ENCODE measurements around the gene C9orf50.

The C9orf50 gene

DNA sequence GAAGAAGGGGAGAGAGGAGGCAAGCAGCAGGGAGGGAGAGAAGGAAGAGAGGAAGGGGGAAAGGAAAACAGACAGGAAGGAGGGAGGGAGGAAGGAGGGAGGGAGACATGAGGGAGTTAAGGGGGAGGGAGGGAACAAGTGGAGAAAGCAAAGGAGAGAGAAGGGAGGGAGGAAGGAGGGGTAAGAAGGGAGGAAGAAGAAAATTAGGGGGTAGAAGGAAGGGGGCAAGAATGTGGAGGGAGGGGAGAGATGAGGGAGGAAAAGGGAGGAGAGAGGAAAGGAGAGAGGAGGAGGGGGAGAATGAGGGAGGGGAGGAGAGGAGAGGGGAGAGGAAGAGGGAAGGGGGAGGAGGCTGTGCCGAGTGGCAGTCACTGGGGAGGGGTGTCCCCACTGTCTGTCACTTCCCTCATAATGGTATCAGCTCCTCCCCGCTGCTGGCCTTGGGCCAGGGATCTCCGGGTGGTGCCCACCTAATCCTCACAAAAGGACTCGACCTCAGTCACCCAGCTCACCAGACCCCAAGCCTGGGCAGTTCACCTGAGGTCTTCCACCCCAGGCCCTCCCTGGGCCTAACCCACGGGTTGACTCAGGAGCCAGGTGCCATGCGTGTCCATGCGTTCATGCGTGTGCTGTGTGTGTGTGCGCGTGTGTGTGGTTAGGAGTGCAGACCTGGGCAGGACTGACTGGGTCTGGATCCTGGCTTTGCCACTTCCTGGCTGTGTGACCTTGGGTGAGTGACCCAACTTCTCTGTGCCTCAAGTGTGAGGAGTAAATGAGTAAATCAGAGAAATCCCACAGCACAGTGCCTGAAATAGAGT is 18.1 kb downstream of the C9orf50 start (continued):
- TF ChIP-seq, protein P1, sequence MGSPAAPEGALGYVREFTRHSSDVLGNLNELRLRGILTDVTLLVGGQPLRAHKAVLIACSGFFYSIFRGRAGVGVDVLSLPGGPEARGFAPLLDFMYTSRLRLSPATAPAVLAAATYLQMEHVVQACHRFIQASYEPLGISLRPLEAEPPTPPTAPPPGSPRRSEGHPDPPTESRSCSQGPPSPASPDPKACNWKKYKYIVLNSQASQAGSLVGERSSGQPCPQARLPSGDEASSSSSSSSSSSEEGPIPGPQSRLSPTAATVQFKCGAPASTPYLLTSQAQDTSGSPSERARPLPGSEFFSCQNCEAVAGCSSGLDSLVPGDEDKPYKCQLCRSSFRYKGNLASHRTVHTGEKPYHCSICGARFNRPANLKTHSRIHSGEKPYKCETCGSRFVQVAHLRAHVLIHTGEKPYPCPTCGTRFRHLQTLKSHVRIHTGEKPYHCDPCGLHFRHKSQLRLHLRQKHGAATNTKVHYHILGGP (tag by site-specific recombination; IDR thresholded peaks at IDR 0.05) = no peak
- TF ChIP-seq, protein P2, sequence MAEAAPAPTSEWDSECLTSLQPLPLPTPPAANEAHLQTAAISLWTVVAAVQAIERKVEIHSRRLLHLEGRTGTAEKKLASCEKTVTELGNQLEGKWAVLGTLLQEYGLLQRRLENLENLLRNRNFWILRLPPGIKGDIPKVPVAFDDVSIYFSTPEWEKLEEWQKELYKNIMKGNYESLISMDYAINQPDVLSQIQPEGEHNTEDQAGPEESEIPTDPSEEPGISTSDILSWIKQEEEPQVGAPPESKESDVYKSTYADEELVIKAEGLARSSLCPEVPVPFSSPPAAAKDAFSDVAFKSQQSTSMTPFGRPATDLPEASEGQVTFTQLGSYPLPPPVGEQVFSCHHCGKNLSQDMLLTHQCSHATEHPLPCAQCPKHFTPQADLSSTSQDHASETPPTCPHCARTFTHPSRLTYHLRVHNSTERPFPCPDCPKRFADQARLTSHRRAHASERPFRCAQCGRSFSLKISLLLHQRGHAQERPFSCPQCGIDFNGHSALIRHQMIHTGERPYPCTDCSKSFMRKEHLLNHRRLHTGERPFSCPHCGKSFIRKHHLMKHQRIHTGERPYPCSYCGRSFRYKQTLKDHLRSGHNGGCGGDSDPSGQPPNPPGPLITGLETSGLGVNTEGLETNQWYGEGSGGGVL (tag by site-specific recombination; IDR thresholded peaks at IDR 0.05) = peak; percentile 80
- TF ChIP-seq, protein P3, sequence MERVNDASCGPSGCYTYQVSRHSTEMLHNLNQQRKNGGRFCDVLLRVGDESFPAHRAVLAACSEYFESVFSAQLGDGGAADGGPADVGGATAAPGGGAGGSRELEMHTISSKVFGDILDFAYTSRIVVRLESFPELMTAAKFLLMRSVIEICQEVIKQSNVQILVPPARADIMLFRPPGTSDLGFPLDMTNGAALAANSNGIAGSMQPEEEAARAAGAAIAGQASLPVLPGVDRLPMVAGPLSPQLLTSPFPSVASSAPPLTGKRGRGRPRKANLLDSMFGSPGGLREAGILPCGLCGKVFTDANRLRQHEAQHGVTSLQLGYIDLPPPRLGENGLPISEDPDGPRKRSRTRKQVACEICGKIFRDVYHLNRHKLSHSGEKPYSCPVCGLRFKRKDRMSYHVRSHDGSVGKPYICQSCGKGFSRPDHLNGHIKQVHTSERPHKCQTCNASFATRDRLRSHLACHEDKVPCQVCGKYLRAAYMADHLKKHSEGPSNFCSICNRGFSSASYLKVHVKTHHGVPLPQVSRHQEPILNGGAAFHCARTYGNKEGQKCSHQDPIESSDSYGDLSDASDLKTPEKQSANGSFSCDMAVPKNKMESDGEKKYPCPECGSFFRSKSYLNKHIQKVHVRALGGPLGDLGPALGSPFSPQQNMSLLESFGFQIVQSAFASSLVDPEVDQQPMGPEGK (tag by site-specific recombination; IDR thresholded peaks at IDR 0.05) = peak; percentile 69
- TF ChIP-seq GLIS1 (tag by site-specific recombination; IDR thresholded peaks at IDR 0.05) (peak; percentile 36; the same call in 1 of the 2 replicates), ZFHX2 (tag by site-specific recombination; conservative IDR thresholded peaks at IDR 0.05) (no peak), ZBTB7A (tag by site-specific recombination; IDR thresholded peaks at IDR 0.05; ENCODE audit: low read depth) (no peak), ZNF146 (tag by site-specific recombination; IDR thresholded peaks at IDR 0.05) (0 out of 2 replicates have a peak, but pooled peaks have one; percentile 5), IKZF3 (tag by site-specific recombination; IDR thresholded peaks at IDR 0.05) (no peak), WT1 (tag by site-specific recombination; IDR thresholded peaks at IDR 0.05) (peak; percentile 98), ZNF521 (tag by site-specific recombination; IDR thresholded peaks at IDR 0.05) (no peak), MZF1 (tag by site-specific recombination; IDR thresholded peaks at IDR 0.05; ENCODE audit: borderline replicate concordance) (no peak), KLF7 (tag by site-specific recombination; IDR thresholded peaks at IDR 0.05; ENCODE audit: borderline replicate concordance) (no peak), GLIS2 (tag by site-specific recombination; IDR thresholded peaks at IDR 0.05) (no peak), ZNF548 (tag by site-specific recombination; IDR thresholded peaks at IDR 0.05) (0 out of 2 replicates have a peak, but pooled peaks have one; percentile 19), ZNF426 (tag by site-specific recombination; IDR thresholded peaks at IDR 0.05) (no peak), SCRT2 (tag by site-specific recombination; IDR thresholded peaks at IDR 0.05) (no peak), GLI4 (tag by site-specific recombination; IDR thresholded peaks at IDR 0.05) (0 out of 2 replicates have a peak, but pooled peaks have one; percentile 22), ZBTB17 (tag by site-specific recombination; IDR thresholded peaks at IDR 0.05) (no peak; the same call in 1 of the 2 replicates), SETDB1 (IDR thresholded peaks at IDR 0.05; ENCODE audit: insufficient read length, low read length) (no peak), ZNF175 (tag by site-specific recombination; IDR thresholded peaks at IDR 0.05) (no peak), ZNF747 (tag by site-specific recombination; IDR thresholded peaks at IDR 0.05) (no peak)
- TF ChIP-seq, protein P4, sequence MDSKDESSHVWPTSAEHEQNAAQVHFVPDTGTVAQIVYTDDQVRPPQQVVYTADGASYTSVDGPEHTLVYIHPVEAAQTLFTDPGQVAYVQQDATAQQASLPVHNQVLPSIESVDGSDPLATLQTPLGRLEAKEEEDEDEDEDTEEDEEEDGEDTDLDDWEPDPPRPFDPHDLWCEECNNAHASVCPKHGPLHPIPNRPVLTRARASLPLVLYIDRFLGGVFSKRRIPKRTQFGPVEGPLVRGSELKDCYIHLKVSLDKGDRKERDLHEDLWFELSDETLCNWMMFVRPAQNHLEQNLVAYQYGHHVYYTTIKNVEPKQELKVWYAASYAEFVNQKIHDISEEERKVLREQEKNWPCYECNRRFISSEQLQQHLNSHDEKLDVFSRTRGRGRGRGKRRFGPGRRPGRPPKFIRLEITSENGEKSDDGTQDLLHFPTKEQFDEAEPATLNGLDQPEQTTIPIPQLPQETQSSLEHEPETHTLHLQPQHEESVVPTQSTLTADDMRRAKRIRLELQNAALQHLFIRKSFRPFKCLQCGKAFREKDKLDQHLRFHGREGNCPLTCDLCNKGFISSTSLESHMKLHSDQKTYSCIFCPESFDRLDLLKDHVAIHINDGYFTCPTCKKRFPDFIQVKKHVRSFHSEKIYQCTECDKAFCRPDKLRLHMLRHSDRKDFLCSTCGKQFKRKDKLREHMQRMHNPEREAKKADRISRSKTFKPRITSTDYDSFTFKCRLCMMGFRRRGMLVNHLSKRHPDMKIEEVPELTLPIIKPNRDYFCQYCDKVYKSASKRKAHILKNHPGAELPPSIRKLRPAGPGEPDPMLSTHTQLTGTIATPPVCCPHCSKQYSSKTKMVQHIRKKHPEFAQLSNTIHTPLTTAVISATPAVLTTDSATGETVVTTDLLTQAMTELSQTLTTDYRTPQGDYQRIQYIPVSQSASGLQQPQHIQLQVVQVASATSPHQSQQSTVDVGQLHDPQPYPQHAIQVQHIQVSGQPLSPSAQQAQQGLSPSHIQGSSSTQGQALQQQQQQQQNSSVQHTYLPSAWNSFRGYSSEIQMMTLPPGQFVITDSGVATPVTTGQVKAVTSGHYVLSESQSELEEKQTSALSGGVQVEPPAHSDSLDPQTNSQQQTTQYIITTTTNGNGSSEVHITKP (tag by site-specific recombination; IDR thresholded peaks at IDR 0.05) = peak; percentile 88
- TF ChIP-seq, protein P5, sequence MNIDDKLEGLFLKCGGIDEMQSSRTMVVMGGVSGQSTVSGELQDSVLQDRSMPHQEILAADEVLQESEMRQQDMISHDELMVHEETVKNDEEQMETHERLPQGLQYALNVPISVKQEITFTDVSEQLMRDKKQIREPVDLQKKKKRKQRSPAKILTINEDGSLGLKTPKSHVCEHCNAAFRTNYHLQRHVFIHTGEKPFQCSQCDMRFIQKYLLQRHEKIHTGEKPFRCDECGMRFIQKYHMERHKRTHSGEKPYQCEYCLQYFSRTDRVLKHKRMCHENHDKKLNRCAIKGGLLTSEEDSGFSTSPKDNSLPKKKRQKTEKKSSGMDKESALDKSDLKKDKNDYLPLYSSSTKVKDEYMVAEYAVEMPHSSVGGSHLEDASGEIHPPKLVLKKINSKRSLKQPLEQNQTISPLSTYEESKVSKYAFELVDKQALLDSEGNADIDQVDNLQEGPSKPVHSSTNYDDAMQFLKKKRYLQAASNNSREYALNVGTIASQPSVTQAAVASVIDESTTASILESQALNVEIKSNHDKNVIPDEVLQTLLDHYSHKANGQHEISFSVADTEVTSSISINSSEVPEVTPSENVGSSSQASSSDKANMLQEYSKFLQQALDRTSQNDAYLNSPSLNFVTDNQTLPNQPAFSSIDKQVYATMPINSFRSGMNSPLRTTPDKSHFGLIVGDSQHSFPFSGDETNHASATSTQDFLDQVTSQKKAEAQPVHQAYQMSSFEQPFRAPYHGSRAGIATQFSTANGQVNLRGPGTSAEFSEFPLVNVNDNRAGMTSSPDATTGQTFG (tag by site-specific recombination; IDR thresholded peaks at IDR 0.05; ENCODE audit: borderline replicate concordance) = no peak
- TF ChIP-seq, protein P6, sequence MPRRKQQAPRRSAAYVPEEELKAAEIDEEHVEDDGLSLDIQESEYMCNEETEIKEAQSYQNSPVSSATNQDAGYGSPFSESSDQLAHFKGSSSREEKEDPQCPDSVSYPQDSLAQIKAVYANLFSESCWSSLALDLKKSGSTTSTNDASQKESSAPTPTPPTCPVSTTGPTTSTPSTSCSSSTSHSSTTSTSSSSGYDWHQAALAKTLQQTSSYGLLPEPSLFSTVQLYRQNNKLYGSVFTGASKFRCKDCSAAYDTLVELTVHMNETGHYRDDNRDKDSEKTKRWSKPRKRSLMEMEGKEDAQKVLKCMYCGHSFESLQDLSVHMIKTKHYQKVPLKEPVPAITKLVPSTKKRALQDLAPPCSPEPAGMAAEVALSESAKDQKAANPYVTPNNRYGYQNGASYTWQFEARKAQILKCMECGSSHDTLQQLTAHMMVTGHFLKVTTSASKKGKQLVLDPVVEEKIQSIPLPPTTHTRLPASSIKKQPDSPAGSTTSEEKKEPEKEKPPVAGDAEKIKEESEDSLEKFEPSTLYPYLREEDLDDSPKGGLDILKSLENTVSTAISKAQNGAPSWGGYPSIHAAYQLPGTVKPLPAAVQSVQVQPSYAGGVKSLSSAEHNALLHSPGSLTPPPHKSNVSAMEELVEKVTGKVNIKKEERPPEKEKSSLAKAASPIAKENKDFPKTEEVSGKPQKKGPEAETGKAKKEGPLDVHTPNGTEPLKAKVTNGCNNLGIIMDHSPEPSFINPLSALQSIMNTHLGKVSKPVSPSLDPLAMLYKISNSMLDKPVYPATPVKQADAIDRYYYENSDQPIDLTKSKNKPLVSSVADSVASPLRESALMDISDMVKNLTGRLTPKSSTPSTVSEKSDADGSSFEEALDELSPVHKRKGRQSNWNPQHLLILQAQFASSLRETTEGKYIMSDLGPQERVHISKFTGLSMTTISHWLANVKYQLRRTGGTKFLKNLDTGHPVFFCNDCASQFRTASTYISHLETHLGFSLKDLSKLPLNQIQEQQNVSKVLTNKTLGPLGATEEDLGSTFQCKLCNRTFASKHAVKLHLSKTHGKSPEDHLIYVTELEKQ (tag by site-specific recombination; IDR thresholded peaks at IDR 0.05; ENCODE audit: borderline replicate concordance) = 0 out of 2 replicates have a peak, but pooled peaks have one; percentile 9
